HepG2 (cell line): ENCODE measurements around the gene HECTD1. TPM values are rescaled to one million over a fixed set of nuclear protein-coding genes. Genes with fewer than 3 reads are reported as not detected.

Experiments
- ARID2 ChIP-seq: sonication (generic); formaldehyde crosslinking; IDR thresholded peaks from 2 replicates; pipeline ENCODE4 v1.8.1; 2022; ENCODE audit warnings: mild to moderate bottlenecking, missing genetic modification reagents, borderline replicate concordance
- DZIP1 ChIP-seq: sonication (generic); formaldehyde crosslinking; IDR thresholded peaks from 2 replicates; pipeline ENCODE4 v1.5.0; 2020; ENCODE audit warnings: mild to moderate bottlenecking, missing genetic modification reagents
- FOXA3 ChIP-seq: IDR thresholded peaks from 2 replicates; pipeline ENCODE4 v1.6.1; 2016; ENCODE audit warnings: missing genetic modification reagents, missing compliant biosample characterization
- JUN ChIP-seq: sonication (generic); formaldehyde crosslinking; IDR thresholded peaks from 2 replicates; pipeline ENCODE4 v1.4.0; 2020; ENCODE audit warnings: mild to moderate bottlenecking, missing genetic modification reagents
- KIAA2018 ChIP-seq: sonication (generic); formaldehyde crosslinking; IDR thresholded peaks from 2 replicates; pipeline ENCODE4 v1.5.0; 2020; ENCODE audit warnings: mild to moderate bottlenecking, missing genetic modification reagents, borderline replicate concordance
- MAF1 ChIP-seq: sonication (generic); formaldehyde crosslinking; IDR thresholded peaks from 2 replicates; pipeline ENCODE4 v1.5.0; 2020; ENCODE audit warnings: missing genetic modification reagents, borderline replicate concordance
- SP4 ChIP-seq: sonication (generic); formaldehyde crosslinking; IDR thresholded peaks from 2 replicates; pipeline ENCODE4 v1.8.1; 2023; ENCODE audit warnings: mild to moderate bottlenecking, missing genetic modification reagents
- TP53 ChIP-seq: sonication (generic); formaldehyde crosslinking; conservative IDR thresholded peaks from 2 replicates; pipeline ENCODE4 v1.4.0; 2020; ENCODE audit warnings: missing genetic modification reagents
- ZBTB3 ChIP-seq: sonication (generic); formaldehyde crosslinking; IDR thresholded peaks from 2 replicates; pipeline ENCODE4 v1.4.0; 2020; ENCODE audit warnings: low read depth, mild to moderate bottlenecking, moderate library complexity, missing genetic modification reagents, borderline replicate concordance
- ZNF142 ChIP-seq: sonication (generic); formaldehyde crosslinking; IDR thresholded peaks from 2 replicates; pipeline ENCODE4 v1.4.0; 2020; ENCODE audit warnings: missing genetic modification reagents
- ZNF264 ChIP-seq: sonication (generic); formaldehyde crosslinking; IDR thresholded peaks from 2 replicates; pipeline ENCODE4 v1.4.0; 2020; ENCODE audit warnings: missing genetic modification reagents
- ZNF589 ChIP-seq: sonication (generic); formaldehyde crosslinking; conservative IDR thresholded peaks from 2 replicates; pipeline ENCODE4 v1.8.0; 2022; ENCODE audit warnings: mild to moderate bottlenecking, moderate library complexity, missing genetic modification reagents
- ZSCAN9 ChIP-seq: IDR thresholded peaks from 2 replicates; pipeline ENCODE4 v1.6.1; 2016; ENCODE audit warnings: borderline replicate concordance
- polyA plus RNA-seq, 8 experiments: library from polyadenylated mRNA; depleted of rRNA in 3 of 8; stranded (reverse) in 7 of 8; unstranded in 1 of 8; fragments of >200 nt; fragmentation: Illumina TruSeq in 4 of 8; extraction: Trizol in 4 of 8; gene quantifications; 2 replicates each; pipeline versions ENCODE4 v1.2.1 to v1.2.3, GENCODE V29; 2011 to 2016; ENCODE audit warnings: low read depth in 4 of 8, missing spikeins in 1 of 8, mixed read lengths in 1 of 8; ENCODE audit not compliant: insufficient read depth in 1 of 8
- total RNA-seq, 5 experiments: library from RNA; depleted of rRNA; stranded (reverse); fragments of >200 nt; fragmentation: Illumina TruSeq; extraction: Trizol; gene quantifications; 2 replicates each; pipeline ENCODE4 v1.2.3, GENCODE V29; 2016; ENCODE audit warnings: low read depth in 1 of 5

Gene HECTD1
- total and polyA plus RNA-seq, 2 of the 13 experiments (the other 11 are each of a cell fraction or from before 2014, with no cell fraction given): 312 to 560 TPM

GRCh38 chr14:31207287-31207754, 272 bp downstream of the HECTD1 start (continued):
- TF ChIP-seq MAF1 (CRISPR knock-in tag): no peak; the same call in 1 of the 2 replicates
- no peak for TF ChIP-seq ZNF142
- TF ChIP-seq KIAA2018 (CRISPR knock-in tag): no peak; the same call in 1 of the 2 replicates
- TF ChIP-seq JUN (CRISPR knock-in tag): peak; percentile 65
- peak; percentile 40 for TF ChIP-seq ZBTB3
- TF ChIP-seq DZIP1 (CRISPR knock-in tag): peak; percentile 98
- TF ChIP-seq ZNF264 (CRISPR knock-in tag): no peak
- peak; percentile 97 for TF ChIP-seq ARID2 (CRISPR knock-in tag)
- TF ChIP-seq ZNF589 (CRISPR knock-in tag): no peak; the same call in none of the 2 replicates
- TF ChIP-seq SP4 (CRISPR knock-in tag): no peak
- peak; percentile 57; the same call in 1 of the 2 replicates for TF ChIP-seq TP53 (CRISPR knock-in tag)
- TF ChIP-seq FOXA3 (CRISPR knock-in tag): peak; percentile 9; the same call in 1 of the 2 replicates
- TF ChIP-seq ZSCAN9 (CRISPR knock-in tag): peak; percentile 13; the same call in 1 of the 2 replicates
